Activated CD4-positive, alpha-beta T cell treated with anti-CD3 and anti-CD28 coated beads, Interleukin-2, Interleukin-6, amounts not matched to agents 100 ng/mL and 50 ng/mL, durations not matched to agents 16 hours and 8 hours (primary cell): Measurements from ENCODE around the gene MACO1.

Source experiments
- DNase-seq: peaks from one replicate; pipeline ENCODE4 v3.0.0-alpha.2; 2020

The MACO1 gene

DNA sequence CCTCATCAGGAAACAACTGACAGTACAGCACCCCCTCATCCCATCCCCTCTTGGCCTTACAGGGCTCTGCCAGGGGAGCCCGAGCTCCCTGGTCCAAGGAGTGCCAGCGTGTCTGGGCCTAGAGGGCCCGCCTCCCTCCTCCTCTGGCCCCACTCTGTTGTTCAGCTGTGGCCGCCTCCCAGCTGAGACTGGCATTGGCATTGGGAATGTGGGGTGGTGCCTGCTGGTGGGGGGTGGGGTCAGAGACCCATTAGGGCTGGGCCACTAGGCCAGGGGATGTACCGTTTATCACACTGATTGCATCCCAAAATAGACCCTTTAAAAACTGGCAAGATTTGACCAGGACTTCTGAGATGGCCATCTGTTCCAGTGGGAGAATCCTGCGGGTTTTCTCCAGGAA, 114.1 kb downstream of the MACO1 start:
- no peak for DNase-seq

DNA sequence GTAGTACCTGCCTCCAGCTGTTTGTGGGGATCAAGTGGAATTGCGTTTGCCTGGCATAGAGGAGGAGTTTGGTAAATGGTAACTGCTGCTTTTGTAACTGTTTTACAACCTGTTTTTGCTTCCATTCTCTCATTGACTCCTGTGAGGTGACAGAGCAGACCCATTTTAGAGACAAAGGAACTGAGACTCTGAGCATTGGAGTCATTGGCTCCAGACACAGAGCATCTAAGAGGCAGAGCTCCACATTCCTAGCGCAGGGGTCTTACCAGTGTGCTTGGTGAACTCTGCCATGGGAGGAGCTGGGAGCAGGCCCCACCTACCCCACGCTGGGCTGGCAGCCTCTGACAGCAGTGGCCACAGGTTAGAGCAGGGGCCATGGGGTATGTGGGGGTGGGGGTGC, 115.1 kb downstream of the MACO1 start:
- no peak for DNase-seq

DNA sequence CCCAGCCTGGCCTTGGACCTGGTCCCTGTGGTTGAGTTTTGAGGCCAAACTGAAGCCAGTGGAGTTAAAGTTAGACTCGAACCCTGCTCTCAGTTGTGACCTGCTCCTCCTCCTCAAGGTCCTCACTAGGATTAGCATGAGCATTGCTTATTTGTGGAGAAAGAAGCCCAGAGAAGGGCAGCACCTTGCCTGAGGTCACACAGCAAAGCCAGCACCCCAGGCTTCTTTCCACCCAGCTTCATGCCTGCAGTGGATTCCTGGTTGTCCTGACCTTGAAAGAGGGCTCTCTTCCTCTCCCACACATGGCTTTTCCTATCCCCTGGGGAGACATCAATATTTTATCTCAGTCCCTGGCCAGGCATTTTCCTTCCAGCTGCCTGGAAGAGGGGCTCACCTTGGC, 115.5 kb downstream of the MACO1 start:
- DNase-seq, result no peak

DNA sequence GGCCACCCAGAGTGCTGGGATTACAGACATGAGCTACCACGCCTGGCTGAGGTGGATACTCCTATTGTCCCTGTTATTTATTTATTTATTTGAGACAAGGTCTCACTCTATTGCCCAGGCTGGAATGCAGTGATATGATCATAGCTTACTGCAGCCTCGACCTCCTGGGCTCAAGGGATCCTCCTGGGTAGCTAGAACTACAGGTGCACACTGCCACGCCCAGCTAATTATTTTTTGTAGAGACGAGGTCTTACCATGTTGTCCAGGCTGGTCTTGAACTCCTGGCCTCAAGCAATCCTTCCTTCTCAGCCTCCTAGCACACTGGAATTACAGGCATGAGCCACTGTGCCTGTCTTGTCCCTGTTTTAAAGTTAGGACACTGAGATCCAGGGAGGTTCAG, 117.9 kb downstream of the MACO1 start:
- DNase-seq, result no peak

DNA sequence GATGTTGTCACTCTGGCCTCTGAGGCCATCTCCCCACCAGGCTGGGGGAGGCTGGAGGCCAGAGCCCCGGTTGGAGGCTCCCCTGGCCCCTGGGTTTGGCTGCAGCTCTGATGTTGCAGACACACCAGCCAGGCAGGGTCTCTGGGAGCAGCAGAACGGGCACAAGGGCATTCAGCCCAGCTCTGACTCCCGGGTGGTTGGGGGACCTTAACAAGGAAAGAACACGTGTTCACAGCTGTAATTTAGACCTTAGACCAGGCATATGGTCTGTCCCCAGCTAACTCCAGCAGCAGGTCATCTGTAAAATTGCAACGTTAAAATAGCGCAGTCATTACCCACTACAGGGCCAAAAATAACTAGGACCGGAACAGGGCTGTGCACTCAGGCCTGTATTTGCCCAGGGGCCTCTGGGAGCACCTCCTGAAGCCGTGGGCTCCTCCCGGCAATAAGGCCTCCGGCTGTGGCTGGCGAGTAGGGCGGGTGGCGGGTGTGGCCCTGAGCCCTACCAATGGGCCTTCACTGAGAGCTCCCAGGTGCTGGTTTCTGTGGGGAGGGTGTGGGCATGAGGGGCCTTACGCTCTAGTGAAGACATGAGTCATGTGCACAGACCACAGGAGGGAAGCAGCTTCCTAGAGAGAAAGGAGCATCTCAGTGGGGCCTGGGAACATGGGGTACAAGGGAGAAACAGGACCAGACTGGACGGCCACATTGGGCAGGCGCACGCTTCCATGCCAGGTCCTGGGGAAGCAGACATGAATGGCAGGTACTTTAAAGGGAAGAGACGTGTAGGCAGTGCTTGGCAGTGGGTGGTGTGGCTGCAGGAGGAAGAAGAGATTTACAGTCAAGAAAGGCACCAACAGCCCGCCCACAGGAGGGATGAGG, 118.8 kb downstream of the MACO1 start:
- peak; percentile 93 for DNase-seq
